Measurements from ENCODE around the gene COX14.

Gene COX14

GRCh38 chr12:50084775-50085614 lies 27.0 kb upstream of the COX14 start, which contains the start of gene SMARCD1:
Gene SMARCD1, plus strand, starts transcription at chr12:50085342. Its CDS starts 28 bp downstream, at chr12:50085370.
- peak; percentile 91 for DNase-seq (ENCODE audit: low spot score)

- DNase-seq (ENCODE audit: low spot score), result no peak
These were observed 26.4 kb upstream of the COX14 start for GRCh38 chr12:50085615-50086072.

GRCh38 chr12:50086148-50086547 lies 25.9 kb upstream of the COX14 start:
- no peak for DNase-seq (ENCODE audit: low spot score)

GRCh38 chr12:50087151-50087550 lies 24.9 kb upstream of the COX14 start:
- DNase-seq (ENCODE audit: low spot score), result no peak

- peak; percentile 53 for DNase-seq (ENCODE audit: low spot score)
These were observed 24.0 kb upstream of the COX14 start for GRCh38 chr12:50087995-50088394.

- DNase-seq (ENCODE audit: low spot score), result peak; percentile 42
These were observed 23.3 kb upstream of the COX14 start for GRCh38 chr12:50088577-50089335.

GRCh38 chr12:50089730-50090129 lies 22.3 kb upstream of the COX14 start:
- no peak for DNase-seq (ENCODE audit: low spot score)

GRCh38 chr12:50090391-50090790 lies 21.6 kb upstream of the COX14 start:
- DNase-seq (ENCODE audit: low spot score), result no peak

GRCh38 chr12:50097952-50098351 lies 14.1 kb upstream of the COX14 start:
- no peak for DNase-seq (ENCODE audit: low spot score)

GRCh38 chr12:50099302-50100008 lies 12.6 kb upstream of the COX14 start:
- peak; percentile 46 for DNase-seq (ENCODE audit: low spot score)

GRCh38 chr12:50100561-50100960 lies 11.5 kb upstream of the COX14 start:
- no peak for DNase-seq (ENCODE audit: low spot score)

- DNase-seq (ENCODE audit: low spot score), result peak; percentile 56
These were observed 10.4 kb upstream of the COX14 start for GRCh38 chr12:50101663-50102062.

GRCh38 chr12:50102131-50102531 lies 9.9 kb upstream of the COX14 start:
- no peak for DNase-seq (ENCODE audit: low spot score)

GRCh38 chr12:50102646-50103309 lies 9.3 kb upstream of the COX14 start:
- DNase-seq (ENCODE audit: low spot score), result no peak

GRCh38 chr12:50103351-50103750 lies 8.7 kb upstream of the COX14 start:
- DNase-seq (ENCODE audit: low spot score), result no peak

GRCh38 chr12:50103767-50104321 lies 8.2 kb upstream of the COX14 start, which contains the start of gene GPD1:
Gene GPD1, plus strand, starts transcription at chr12:50104008. Its CDS starts 43 bp downstream, at chr12:50104051.
- peak; percentile 67 for DNase-seq (ENCODE audit: low spot score)

- no peak for DNase-seq (ENCODE audit: low spot score)
These were observed 7.3 kb upstream of the COX14 start for GRCh38 chr12:50104417-50105366.

GRCh38 chr12:50105913-50106450 lies 6.1 kb upstream of the COX14 start:
- no peak for DNase-seq (ENCODE audit: low spot score)

GRCh38 chr12:50106907-50107306 lies 5.1 kb upstream of the COX14 start:
- DNase-seq (ENCODE audit: low spot score), result no peak
